ENCODE measurements around the gene AHNAK.
A peak's percentile ranks its signal among the peaks of the same experiment; 100 is the strongest.

Gene AHNAK

DNA sequence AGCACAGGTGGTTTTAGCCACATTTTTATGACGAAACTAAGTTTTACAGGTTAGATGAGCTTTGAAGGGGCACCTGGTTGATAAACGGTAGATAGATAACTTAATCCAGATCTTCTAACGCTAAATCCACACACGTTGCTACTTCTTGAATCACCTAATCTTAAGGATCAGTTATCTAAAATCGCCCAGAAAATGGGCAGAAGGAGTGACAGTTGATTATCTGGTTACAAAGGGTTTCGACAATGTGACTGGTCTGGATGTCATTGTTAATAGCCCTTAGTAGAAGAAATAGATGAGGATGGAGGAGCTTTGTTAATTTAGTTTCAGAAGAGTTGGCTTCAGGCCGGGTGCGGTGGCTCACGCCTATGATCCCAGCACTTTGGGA lies 84.1 kb downstream of the AHNAK start (continued):
- TF ChIP-seq ZNF112 (tag by site-specific recombination; IDR thresholded peaks at IDR 0.05) (no peak), ZNF274 (IDR thresholded peaks at IDR 0.05; ENCODE audit: low read length) (no peak), ZNF274 (tag by site-specific recombination; IDR thresholded peaks at IDR 0.05; ENCODE audit: borderline replicate concordance) (no peak), EGR2 (tag by site-specific recombination; IDR thresholded peaks at IDR 0.05; ENCODE audit: low read depth) (no peak), ZSCAN16 (tag by site-specific recombination; IDR thresholded peaks at IDR 0.05) (no peak)

DNA sequence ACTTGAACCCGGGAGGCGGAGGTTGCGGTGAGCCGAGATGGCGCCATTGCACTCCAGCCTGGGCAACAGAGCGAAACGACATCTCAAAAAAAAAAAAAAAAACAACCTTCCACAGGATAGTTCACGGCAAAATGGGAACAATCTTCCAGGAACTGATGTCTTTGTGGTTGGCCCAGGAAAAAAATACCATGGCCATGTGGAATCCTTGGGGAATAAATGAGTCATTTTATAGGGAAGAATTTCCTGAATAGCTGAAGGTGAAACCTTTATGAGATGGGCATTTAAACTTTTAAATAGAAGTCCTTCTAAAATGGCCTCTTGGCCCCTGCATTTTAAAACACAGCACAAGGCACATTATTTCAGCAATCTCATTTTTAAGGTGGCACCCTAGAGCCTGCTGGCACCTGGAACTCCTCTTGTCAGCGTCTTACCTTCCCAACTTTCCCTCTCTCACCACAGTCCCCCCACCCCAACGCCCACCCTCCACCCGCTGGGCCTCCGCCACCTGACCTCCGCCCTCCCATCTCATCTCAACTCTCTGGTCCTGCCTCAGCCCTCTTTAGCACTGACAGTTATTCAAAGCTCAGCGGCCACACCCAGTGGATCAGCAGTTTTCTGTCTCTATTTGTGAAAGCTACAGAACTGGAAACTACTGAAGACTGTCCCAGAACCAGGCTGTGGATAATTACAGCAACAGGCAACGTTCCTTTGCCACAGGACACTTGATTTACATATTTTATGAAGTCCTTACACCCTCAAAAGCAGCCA lies 84.7 kb downstream of the AHNAK start:
- no peaks in the 10 kb centered on the region for H3K36me3 ChIP-seq (ENCODE audit: control insufficient read depth in 2 of 2, insufficient read depth in 1 of 2, low read length in 2 of 2)
- no peaks in the 10 kb centered on the region for H3K9me3 ChIP-seq (ENCODE audit: control insufficient read depth, insufficient read depth, low read depth, low read length)
- no peaks in the 10 kb centered on the region for H3K4me1 ChIP-seq (ENCODE audit: control insufficient read depth, insufficient read depth, low read length)
- CTCF ChIA-PET: interaction anchor here (1.2 kb wide), 1 partner anchor 81 kb away, joined by 3 read pairs; no protein-coding TSS in a partner anchor
- TF ChIP-seq KLF1 (tag by site-specific recombination; IDR thresholded peaks at IDR 0.05): peak; percentile 58; the same call in 1 of the 2 replicates
- no peak for TF ChIP-seq ZFP3 (tag by site-specific recombination; IDR thresholded peaks at IDR 0.05; ENCODE audit: low read depth)
- no peak for TF ChIP-seq ZNF416 (tag by site-specific recombination; IDR thresholded peaks at IDR 0.05)
- TF ChIP-seq EGR2 (tag by site-specific recombination; IDR thresholded peaks at IDR 0.05; ENCODE audit: low read depth): peak; percentile 40; the same call in 1 of the 2 replicates
- peak; percentile 38; the same call in 1 of the 2 replicates for TF ChIP-seq ZNF362 (tag by site-specific recombination; IDR thresholded peaks at IDR 0.05)
- TF ChIP-seq ZFHX2 (tag by site-specific recombination; conservative IDR thresholded peaks at IDR 0.05): peak; percentile 41; the same call in 1 of the 2 replicates
- no peak overlapping the region for H3K4me3 ChIP-seq (ENCODE audit: low read depth, low read length)
- H3K27ac ChIP-seq (ENCODE audit: extremely low read depth, low read depth, low read length): no peak overlapping the region
- POLR2A ChIA-PET: no interaction called here

- H3K36me3 ChIP-seq (ENCODE audit: control insufficient read depth in 2 of 2, insufficient read depth in 1 of 2, low read length in 2 of 2): no peaks in the 10 kb centered on the region
- no peak overlapping the region for H3K27ac ChIP-seq (ENCODE audit: extremely low read depth, low read depth, low read length)
- no peaks in the 10 kb centered on the region for H3K4me1 ChIP-seq (ENCODE audit: control insufficient read depth, insufficient read depth, low read length)
- POLR2A ChIA-PET: no interaction called here
- no peaks in the 10 kb centered on the region for H3K9me3 ChIP-seq (ENCODE audit: control insufficient read depth, insufficient read depth, low read depth, low read length)
- no peak overlapping the region for H3K4me3 ChIP-seq (ENCODE audit: low read depth, low read length)
- CTCF ChIA-PET: interaction anchor here (0.5 to 2.3 kb wide), 4 partner anchors 9 to 1706 kb away, joined by 4 to 11 read pairs (median 4); no protein-coding TSS in a partner anchor
- no peak for TF ChIP-seq ZNF114 (tag by site-specific recombination; IDR thresholded peaks at IDR 0.05)
- no peak for TF ChIP-seq KLF16 (tag by site-specific recombination; IDR thresholded peaks at IDR 0.05)
- TF ChIP-seq ZNF548 (tag by site-specific recombination; IDR thresholded peaks at IDR 0.05): no peak
- TF ChIP-seq INSM2 (tag by site-specific recombination; IDR thresholded peaks at IDR 0.05): no peak
- no peak for TF ChIP-seq MZF1 (tag by site-specific recombination; IDR thresholded peaks at IDR 0.05; ENCODE audit: borderline replicate concordance)
- no peak for TF ChIP-seq GLIS2 (tag by site-specific recombination; IDR thresholded peaks at IDR 0.05)
- no peak for TF ChIP-seq ZNF311 (tag by site-specific recombination; IDR thresholded peaks at IDR 0.05; ENCODE audit: borderline replicate concordance)
- no peak for TF ChIP-seq MYNN (tag by site-specific recombination; IDR thresholded peaks at IDR 0.05; ENCODE audit: borderline replicate concordance)
- no peak for TF ChIP-seq BCL11A (tag by site-specific recombination; IDR thresholded peaks at IDR 0.05; ENCODE audit: low read depth)
- TF ChIP-seq PATZ1 (tag by site-specific recombination; IDR thresholded peaks at IDR 0.05): no peak
- TF ChIP-seq, protein P1, sequence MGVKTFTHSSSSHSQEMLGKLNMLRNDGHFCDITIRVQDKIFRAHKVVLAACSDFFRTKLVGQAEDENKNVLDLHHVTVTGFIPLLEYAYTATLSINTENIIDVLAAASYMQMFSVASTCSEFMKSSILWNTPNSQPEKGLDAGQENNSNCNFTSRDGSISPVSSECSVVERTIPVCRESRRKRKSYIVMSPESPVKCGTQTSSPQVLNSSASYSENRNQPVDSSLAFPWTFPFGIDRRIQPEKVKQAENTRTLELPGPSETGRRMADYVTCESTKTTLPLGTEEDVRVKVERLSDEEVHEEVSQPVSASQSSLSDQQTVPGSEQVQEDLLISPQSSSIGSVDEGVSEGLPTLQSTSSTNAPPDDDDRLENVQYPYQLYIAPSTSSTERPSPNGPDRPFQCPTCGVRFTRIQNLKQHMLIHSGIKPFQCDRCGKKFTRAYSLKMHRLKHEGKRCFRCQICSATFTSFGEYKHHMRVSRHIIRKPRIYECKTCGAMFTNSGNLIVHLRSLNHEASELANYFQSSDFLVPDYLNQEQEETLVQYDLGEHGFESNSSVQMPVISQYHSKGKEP (tag by site-specific recombination; IDR thresholded peaks at IDR 0.05): no peak
- TF ChIP-seq, protein P2, sequence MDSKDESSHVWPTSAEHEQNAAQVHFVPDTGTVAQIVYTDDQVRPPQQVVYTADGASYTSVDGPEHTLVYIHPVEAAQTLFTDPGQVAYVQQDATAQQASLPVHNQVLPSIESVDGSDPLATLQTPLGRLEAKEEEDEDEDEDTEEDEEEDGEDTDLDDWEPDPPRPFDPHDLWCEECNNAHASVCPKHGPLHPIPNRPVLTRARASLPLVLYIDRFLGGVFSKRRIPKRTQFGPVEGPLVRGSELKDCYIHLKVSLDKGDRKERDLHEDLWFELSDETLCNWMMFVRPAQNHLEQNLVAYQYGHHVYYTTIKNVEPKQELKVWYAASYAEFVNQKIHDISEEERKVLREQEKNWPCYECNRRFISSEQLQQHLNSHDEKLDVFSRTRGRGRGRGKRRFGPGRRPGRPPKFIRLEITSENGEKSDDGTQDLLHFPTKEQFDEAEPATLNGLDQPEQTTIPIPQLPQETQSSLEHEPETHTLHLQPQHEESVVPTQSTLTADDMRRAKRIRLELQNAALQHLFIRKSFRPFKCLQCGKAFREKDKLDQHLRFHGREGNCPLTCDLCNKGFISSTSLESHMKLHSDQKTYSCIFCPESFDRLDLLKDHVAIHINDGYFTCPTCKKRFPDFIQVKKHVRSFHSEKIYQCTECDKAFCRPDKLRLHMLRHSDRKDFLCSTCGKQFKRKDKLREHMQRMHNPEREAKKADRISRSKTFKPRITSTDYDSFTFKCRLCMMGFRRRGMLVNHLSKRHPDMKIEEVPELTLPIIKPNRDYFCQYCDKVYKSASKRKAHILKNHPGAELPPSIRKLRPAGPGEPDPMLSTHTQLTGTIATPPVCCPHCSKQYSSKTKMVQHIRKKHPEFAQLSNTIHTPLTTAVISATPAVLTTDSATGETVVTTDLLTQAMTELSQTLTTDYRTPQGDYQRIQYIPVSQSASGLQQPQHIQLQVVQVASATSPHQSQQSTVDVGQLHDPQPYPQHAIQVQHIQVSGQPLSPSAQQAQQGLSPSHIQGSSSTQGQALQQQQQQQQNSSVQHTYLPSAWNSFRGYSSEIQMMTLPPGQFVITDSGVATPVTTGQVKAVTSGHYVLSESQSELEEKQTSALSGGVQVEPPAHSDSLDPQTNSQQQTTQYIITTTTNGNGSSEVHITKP (tag by site-specific recombination; IDR thresholded peaks at IDR 0.05): no peak
- TF ChIP-seq ZNF133 (tag by site-specific recombination; IDR thresholded peaks at IDR 0.05): no peak
Measured at GRCh38 chr11:62459080-62459479, 87.5 kb downstream of the AHNAK start.

Measured in HEK293 (cell line).